ENCODE measurements around the gene CALN1. TPM values are rescaled to one million over a fixed set of nuclear protein-coding genes. Genes with fewer than 3 reads are reported as not detected.

The CALN1 gene
- total and polyA plus RNA-seq, 2 of the 8 experiments (the other 6 are each of a cell fraction or from before 2014, with no cell fraction given) = 6.4 to 15.2 TPM

DNA sequence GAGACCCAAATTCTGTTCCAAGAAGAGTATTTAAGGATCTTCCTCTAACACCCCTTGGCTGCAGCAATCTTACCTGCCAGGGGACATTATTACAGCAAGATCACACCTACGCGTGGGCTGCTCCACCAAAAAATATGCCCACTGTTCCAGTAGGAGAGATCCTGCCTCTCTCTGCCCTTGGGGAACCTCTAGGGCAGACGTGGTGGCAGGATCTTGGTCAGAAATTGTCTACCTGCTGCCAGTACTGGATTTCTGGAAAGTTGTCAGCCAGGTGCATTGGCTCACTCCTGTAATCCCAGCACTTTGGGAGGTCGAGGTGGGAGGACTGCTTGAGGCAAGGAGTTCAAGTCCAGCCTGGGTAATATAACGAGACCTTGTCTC lies 259.0 kb downstream of the CALN1 start (continued):
- TF ChIP-seq CHD7 (IDR thresholded peaks at IDR 0.05; ENCODE audit: insufficient replicate concordance, low read length) (no peak), TBP (IDR thresholded peaks at IDR 0.05; ENCODE audit: low read depth, low read length) (no peak), TEAD4 (IDR thresholded peaks at IDR 0.05; ENCODE audit: low read depth, low read length) (no peak), TAF1 (IDR thresholded peaks at IDR 0.05; ENCODE audit: low read depth, low read length) (no peak), HDAC2 (IDR thresholded peaks at IDR 0.05; ENCODE audit: borderline replicate concordance in 1 of 2, low read depth in 2 of 2, low read length in 2 of 2) (no peak)

Measured in H1 (cell line).